ENCODE data around the gene PKP4. TPM values are rescaled to one million over a fixed set of nuclear protein-coding genes. Genes with fewer than 3 reads are reported as not detected.

The PKP4 gene
- total and polyA plus RNA-seq, 2 of the 8 experiments (the other 6 are each of a cell fraction or from before 2014, with no cell fraction given), result 48.2 to 88.0 TPM

- H3K79me1 ChIP-seq (ENCODE audit: low read depth, low read length), result no peaks in the 10 kb centered on the region; the same call in 1 of the 2 replicates
- no peak overlapping the region for H3K18ac ChIP-seq (ENCODE audit: extremely low read depth, low read length)
- ChIA-PET CTCF (ENCODE audit: partially characterized antibody) (interaction anchor here (0.6 to 1.9 kb wide), 9 partner anchors 11 to 645 kb away, joined by 3 to 7 read pairs (median 3); no protein-coding TSS in a partner anchor), POLR2A (ENCODE audit: partially characterized antibody) (interaction anchor here (1.0 to 1.3 kb wide), 2 partner anchors 13 to 36 kb away, joined by 3 read pairs; no protein-coding TSS in a partner anchor)
- H2BK12ac ChIP-seq (ENCODE audit: low read depth, low read length), result no peak overlapping the region
- peaks cover 0 to 1% (median 0%) of the 10 kb centered on the region in 4 experiments; a peak in 2 of 7 replicates for H3K4me1 ChIP-seq (replicated peaks in 1 of 4; ENCODE audit: control insufficient read depth in 3 of 4, insufficient read depth in 4 of 4, low read length in 3 of 4)
- no peak overlapping the region for H3K9ac ChIP-seq (replicated peaks in 1 of 4; ENCODE audit: extremely low read depth in 1 of 4, low read depth in 3 of 4, low read length in 3 of 4)
- no peak overlapping the region for H2BK20ac ChIP-seq (ENCODE audit: low read length)
- no peak overlapping the region for H3K27ac ChIP-seq (ENCODE audit: low read depth, low read length)
- no peak overlapping the region for H3K4ac ChIP-seq (replicated peaks; ENCODE audit: insufficient read length, low read depth, low read length)
- H4K5ac ChIP-seq (ENCODE audit: insufficient read length, low read depth, low read length), result no peak overlapping the region
- H3K4me2 ChIP-seq (ENCODE audit: insufficient read depth in 1 of 2, low read depth in 2 of 2, low read length in 2 of 2), result no peak overlapping the region
- no peak for DNase-seq (ENCODE audit: low read depth in 1 of 2, low spot score in 2 of 2)
- H3K4me3 ChIP-seq (ENCODE audit: extremely low read depth in 1 of 4, insufficient read depth in 2 of 4, low read depth in 3 of 4, low read length in 4 of 4), result no peak overlapping the region
- no peaks in the 10 kb centered on the region for H3K9me3 ChIP-seq (ENCODE audit: insufficient read depth in 2 of 2, low read depth in 1 of 2, low read length in 1 of 2)
- no peak overlapping the region for H2BK120ac ChIP-seq (replicated peaks; ENCODE audit: low read depth, low read length)
- no peaks in the 10 kb centered on the region; a peak in 2 of 8 replicates for H3K36me3 ChIP-seq (ENCODE audit: control insufficient read depth in 2 of 4, insufficient read depth in 4 of 4, low read length in 3 of 4)
- H3K56ac ChIP-seq (replicated peaks; ENCODE audit: insufficient read length, low read depth, low read length), result no peak overlapping the region
- 60% methylated on average over 3 of the region's 3 CpGs; no CpG with 5 or more reads in 1 of the 2 experiments for WGBS, 2 experiments (ENCODE audit: extremely low coverage in 1 of 2, insufficient coverage in 1 of 2, insufficient read length in 1 of 2, insufficient replicate concordance in 2 of 2, low coverage in 1 of 2, low lambda C conversion rate in 2 of 2, missing lambda C conversion rate in 1 of 2)
- no peak overlapping the region for H2BK5ac ChIP-seq (ENCODE audit: low read depth, low read length)
- FAIRE-seq, result no peak
- no peak overlapping the region for H2BK15ac ChIP-seq (ENCODE audit: low read length)
- no peaks in the 10 kb centered on the region for H3K79me2 ChIP-seq (ENCODE audit: control insufficient read depth in 1 of 2, insufficient read depth in 2 of 2, low read length in 2 of 2)
- H3K23me2 ChIP-seq (ENCODE audit: low read depth, low read length), result no peaks in the 10 kb centered on the region
- no peak overlapping the region for H3K14ac ChIP-seq (ENCODE audit: insufficient read length)
- no peak overlapping the region for H4K91ac ChIP-seq (replicated peaks; ENCODE audit: insufficient read length, low read length)
- H2AK5ac ChIP-seq (ENCODE audit: low read depth, low read length), result no peak overlapping the region
- no peak overlapping the region for H4K8ac ChIP-seq (ENCODE audit: extremely low read depth, insufficient read depth, low read length)
- no peaks in the 10 kb centered on the region for H3K27me3 ChIP-seq (replicated peaks in 1 of 4; ENCODE audit: control insufficient read depth in 3 of 4, extremely low read depth in 1 of 4, insufficient read depth in 3 of 4, low read length in 3 of 4)
- H2AFZ ChIP-seq (ENCODE audit: low read length), result no peak overlapping the region
- peaks cover 2 to 4% of the 10 kb centered on the region in 2 experiments for H4K20me1 ChIP-seq (replicated peaks in 1 of 2; ENCODE audit: control insufficient read depth in 1 of 2, insufficient read depth in 2 of 2, low read length in 2 of 2)
- H3K23ac ChIP-seq (ENCODE audit: insufficient read length), result no peak overlapping the region
- TF ChIP-seq JUN (IDR thresholded peaks at IDR 0.05; ENCODE audit: low read depth, low read length) (no peak), KDM5A (IDR thresholded peaks at IDR 0.05; ENCODE audit: low read length) (no peak), RFX5 (IDR thresholded peaks at IDR 0.05; ENCODE audit: borderline replicate concordance, low read depth, low read length) (no peak), KDM1A (IDR thresholded peaks at IDR 0.05; ENCODE audit: borderline replicate concordance, low read length) (no peak), CEBPB (IDR thresholded peaks at IDR 0.05; ENCODE audit: low read depth, low read length) (no peak), ATF2 (IDR thresholded peaks at IDR 0.05; ENCODE audit: low read length) (no peak), GTF2F1 (IDR thresholded peaks at IDR 0.05; ENCODE audit: borderline replicate concordance, low read depth, low read length) (no peak), KDM4A (IDR thresholded peaks at IDR 0.05; ENCODE audit: low read depth, low read length, severe bottlenecking) (no peak)
Observed at GRCh38 chr2:158655628-158656027, 198.9 kb downstream of the PKP4 start.
